Nephron progenitor cell (in vitro differentiated cells): ENCODE measurements around the gene UBXN1.
A peak's percentile ranks its signal among the peaks of the same experiment; 100 is the strongest.

Source experiments
- DNase-seq: peaks from one replicate; pipeline ENCODE4 v3.0.0; 2021
- H3K27ac Mint-ChIP-seq: 2 replicates; pipeline ENCODE4 v1.8.0; 2021; ENCODE audit warnings: mild to moderate bottlenecking, moderate library complexity, mixed read lengths
- H3K27me3 Mint-ChIP-seq: 2 replicates; pipeline ENCODE4 v1.8.0; 2021; ENCODE audit warnings: mild to moderate bottlenecking, low read depth, mixed read lengths; ENCODE audit not compliant: poor library complexity
- H3K36me3 Mint-ChIP-seq: 2 replicates; pipeline ENCODE4 v1.8.0; 2021; ENCODE audit warnings: low read depth, mixed read lengths
- H3K4me1 Mint-ChIP-seq: 2 replicates; pipeline ENCODE4 v1.8.0; 2021; ENCODE audit warnings: mixed read lengths
- H3K4me3 Mint-ChIP-seq: 2 replicates; pipeline ENCODE4 v1.8.0; 2021; ENCODE audit warnings: mild to moderate bottlenecking, moderate library complexity, mixed read lengths
- H3K9me3 Mint-ChIP-seq: 2 replicates; pipeline ENCODE4 v1.8.0; 2021; ENCODE audit warnings: mild to moderate bottlenecking, moderate library complexity, mixed read lengths
- TF ChIP-seq, protein P1 (sequence below): fragments of 200-600 bp; sonication (generic); IDR thresholded peaks from 2 replicates; pipeline ENCODE4 v1.5.0; 2021; ENCODE audit warnings: antibody characterized with exemption

UBXN1 gene

GRCh38 chr11:62646825-62647608 is 31.9 kb downstream of the UBXN1 start:
- Mint-ChIP-seq H3K4me1 (peaks cover 29% of the 10 kb centered on the region), H3K4me3 (peak overlapping the region; percentile 99), H3K27ac (peak overlapping the region; percentile 99), H3K27me3 (peaks cover 4% of the 10 kb centered on the region), H3K36me3 (peaks cover 20% of the 10 kb centered on the region), H3K9me3 (no peaks in the 10 kb centered on the region)
- DNase-seq, result no peak
- TF ChIP-seq, protein P1, sequence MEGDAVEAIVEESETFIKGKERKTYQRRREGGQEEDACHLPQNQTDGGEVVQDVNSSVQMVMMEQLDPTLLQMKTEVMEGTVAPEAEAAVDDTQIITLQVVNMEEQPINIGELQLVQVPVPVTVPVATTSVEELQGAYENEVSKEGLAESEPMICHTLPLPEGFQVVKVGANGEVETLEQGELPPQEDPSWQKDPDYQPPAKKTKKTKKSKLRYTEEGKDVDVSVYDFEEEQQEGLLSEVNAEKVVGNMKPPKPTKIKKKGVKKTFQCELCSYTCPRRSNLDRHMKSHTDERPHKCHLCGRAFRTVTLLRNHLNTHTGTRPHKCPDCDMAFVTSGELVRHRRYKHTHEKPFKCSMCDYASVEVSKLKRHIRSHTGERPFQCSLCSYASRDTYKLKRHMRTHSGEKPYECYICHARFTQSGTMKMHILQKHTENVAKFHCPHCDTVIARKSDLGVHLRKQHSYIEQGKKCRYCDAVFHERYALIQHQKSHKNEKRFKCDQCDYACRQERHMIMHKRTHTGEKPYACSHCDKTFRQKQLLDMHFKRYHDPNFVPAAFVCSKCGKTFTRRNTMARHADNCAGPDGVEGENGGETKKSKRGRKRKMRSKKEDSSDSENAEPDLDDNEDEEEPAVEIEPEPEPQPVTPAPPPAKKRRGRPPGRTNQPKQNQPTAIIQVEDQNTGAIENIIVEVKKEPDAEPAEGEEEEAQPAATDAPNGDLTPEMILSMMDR, result no peak

DNA sequence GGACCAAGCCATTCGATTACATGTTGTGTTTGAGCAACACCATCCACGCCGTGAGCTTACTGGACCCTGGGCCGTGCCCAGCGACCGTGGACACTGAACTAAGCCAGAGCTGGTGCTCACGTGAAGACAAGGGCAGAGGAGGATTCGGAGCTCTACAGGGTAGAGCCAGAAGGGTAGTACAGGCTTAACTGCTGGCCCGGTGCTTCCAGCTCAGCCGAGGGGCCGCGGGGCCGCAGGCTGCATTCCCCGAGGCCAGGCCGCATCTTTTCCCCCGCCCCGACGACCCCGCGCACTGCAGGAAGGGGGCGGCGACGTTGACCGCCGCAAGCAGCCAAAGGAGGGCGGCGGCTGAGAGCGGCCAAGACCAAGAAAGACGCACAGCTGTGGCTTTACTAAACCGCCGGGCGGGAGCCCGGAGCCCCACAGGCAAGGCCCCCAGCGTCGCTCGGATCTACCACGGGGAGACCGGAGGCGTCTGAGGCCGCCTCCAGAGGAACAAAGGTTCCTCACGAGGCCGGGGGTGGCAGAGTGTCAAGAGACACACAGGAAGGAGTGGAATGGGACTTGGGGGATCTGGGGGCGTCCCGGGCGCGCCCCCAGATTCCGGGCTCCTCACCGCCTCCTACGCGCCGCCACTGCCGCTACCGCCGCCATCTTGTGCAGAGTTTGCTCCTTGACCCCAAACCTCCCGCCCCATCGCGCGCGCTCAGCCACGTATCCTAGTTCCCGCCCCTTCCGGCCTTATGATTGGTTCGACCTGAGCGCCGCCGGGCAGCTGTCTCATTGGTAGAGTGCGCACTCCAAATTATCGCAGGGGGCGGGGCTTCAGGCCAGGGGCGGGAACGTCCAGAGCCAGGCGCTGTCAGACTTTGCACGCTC is 32.7 kb downstream of the UBXN1 start, which contains the start of gene GANAB:
GANAB (minus strand) TSS at position 668 of the 879 bp plus-strand sequence; CDS start at position 654, 14 bp downstream.
- Mint-ChIP-seq H3K9me3 (no peaks in the 10 kb centered on the region), H3K27ac (peak within 1 kb of the TSS; percentile 99), H3K36me3 (peaks cover 24% of the 10 kb centered on the region), H3K4me1 (peaks cover 25% of the 10 kb centered on the region), H3K4me3 (peak within 1 kb of the TSS; percentile 99), H3K27me3 (peaks cover 6% of the 10 kb centered on the region)
- TF ChIP-seq, protein P1, result no peak
- DNase-seq, result peak; percentile 99

DNA sequence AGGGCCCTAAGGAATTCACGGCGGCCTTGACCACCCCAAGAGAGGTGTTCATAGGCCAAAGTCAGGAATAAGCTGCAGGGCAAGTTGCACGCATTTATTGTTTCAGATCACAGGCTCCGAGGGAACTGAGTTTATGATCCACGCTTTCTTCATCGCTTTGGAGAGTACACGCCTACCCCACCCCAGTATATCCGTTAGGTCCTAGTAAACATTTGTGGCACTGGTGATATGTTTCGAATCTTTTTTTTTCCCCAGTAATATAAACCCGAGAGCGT is 33.3 kb downstream of the UBXN1 start:
- no peak for DNase-seq
- Mint-ChIP-seq H3K4me3 (peak overlapping the region; percentile 99), H3K36me3 (peaks cover 29% of the 10 kb centered on the region), H3K4me1 (peaks cover 29% of the 10 kb centered on the region), H3K27ac (peak overlapping the region; percentile 99), H3K27me3 (peaks cover 6% of the 10 kb centered on the region), H3K9me3 (no peaks in the 10 kb centered on the region)
- TF ChIP-seq, protein P1, result no peak

- TF ChIP-seq, protein P1, result no peak
- DNase-seq, result no peak
- no peaks in the 10 kb centered on the region for H3K9me3 Mint-ChIP-seq
- H3K36me3 Mint-ChIP-seq, result peaks cover 32% of the 10 kb centered on the region
- peaks cover 35% of the 10 kb centered on the region for H3K4me1 Mint-ChIP-seq
- peaks cover 6% of the 10 kb centered on the region for H3K27me3 Mint-ChIP-seq
- peak overlapping the region; percentile 68 for H3K4me3 Mint-ChIP-seq
- H3K27ac Mint-ChIP-seq, result peak overlapping the region; percentile 39
These were observed 34.7 kb downstream of the UBXN1 start for GRCh38 chr11:62644220-62644619.

- Mint-ChIP-seq H3K4me1 (no peaks in the 10 kb centered on the region), H3K36me3 (peaks cover 81% of the 10 kb centered on the region), H3K27me3 (peaks cover 4% of the 10 kb centered on the region), H3K9me3 (no peaks in the 10 kb centered on the region), H3K27ac (peak overlapping the region; percentile 55), H3K4me3 (no peak overlapping the region)
- TF ChIP-seq, protein P1, result no peak
- DNase-seq, result no peak
These were observed 46.4 kb downstream of the UBXN1 start for GRCh38 chr11:62632492-62632891.
